Stimulated activated CD8-positive, alpha-beta memory T cell treated with anti-CD3 and anti-CD28 coated beads, Interleukin-4, amount 100 ng/mL, for 24 hours (primary cell): Measurements from ENCODE around the gene NFS1.
A peak's percentile ranks its signal among the peaks of the same experiment; 100 is the strongest.

Experiments
- DNase-seq: peaks from one replicate; pipeline ENCODE4 v3.0.0-alpha.2; 2020; ENCODE audit warnings: low read depth

NFS1 gene

GRCh38 chr20:35638751-35639150 lies 60.4 kb downstream of the NFS1 start:
- no peak for DNase-seq

- no peak for DNase-seq
Observed at GRCh38 chr20:35637276-35637675, 61.9 kb downstream of the NFS1 start.

DNA sequence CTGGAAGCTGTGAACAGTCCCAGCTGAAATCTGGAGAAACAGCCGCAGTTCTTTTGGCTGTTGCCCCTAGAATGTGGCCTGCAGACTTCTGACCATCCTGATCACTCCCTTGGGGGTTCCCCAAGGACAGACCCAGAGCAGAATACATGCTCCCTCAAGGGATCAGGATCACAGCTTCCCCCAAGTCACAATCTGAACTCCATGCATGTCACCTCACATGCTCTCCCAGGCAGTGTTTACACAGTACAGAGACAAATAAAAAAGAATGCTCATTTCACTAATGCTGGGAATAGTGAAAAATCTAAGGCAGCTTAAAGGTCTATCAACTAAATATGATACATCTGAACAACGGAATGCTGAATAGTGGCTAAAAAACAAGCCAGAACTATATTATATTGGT lies 63.1 kb downstream of the NFS1 start:
- no peak for DNase-seq

DNA sequence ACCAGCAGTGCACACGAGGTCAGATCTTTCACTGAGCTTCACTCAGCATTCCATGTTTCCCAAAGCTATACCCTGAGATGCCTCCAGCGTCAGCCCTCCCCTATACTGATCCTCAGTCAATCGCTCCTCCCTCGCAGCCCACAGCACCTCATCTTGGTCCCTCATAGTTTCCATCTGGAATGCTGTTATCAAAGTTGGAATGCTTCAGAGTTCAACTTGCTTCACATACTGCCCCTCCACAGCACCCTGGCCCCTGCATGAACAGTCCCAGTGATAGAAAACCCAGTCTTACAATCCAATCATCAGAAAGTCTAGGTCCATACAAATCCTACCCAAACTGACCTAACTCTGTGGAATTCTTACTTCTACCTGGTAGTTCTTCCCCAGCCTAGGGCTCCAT lies 63.5 kb downstream of the NFS1 start:
- no peak for DNase-seq

- no peak for DNase-seq
Observed at GRCh38 chr20:35632539-35633115, 66.5 kb downstream of the NFS1 start.

DNA sequence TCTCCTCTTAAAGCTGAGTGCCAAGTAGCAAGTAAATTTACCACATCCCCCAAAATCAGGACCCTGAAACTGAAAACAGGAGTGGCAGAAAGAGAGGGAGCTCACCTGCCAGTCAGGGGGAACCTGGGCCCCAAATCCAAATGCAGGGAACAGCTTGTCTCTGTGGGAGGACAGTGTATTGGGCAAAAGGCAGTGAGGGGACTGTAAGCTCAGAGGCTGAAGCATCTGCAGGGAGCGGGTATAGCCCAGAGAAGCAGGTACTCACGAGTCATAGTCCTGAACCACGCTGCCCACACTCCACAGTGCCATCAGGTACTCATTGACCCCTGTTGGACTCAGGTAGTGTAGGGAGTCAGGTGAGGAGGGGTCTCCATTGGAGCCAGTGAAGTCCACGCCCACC lies 68.5 kb downstream of the NFS1 start:
- no peak for DNase-seq

- no peak for DNase-seq
Observed at GRCh38 chr20:35629427-35630145, 69.6 kb downstream of the NFS1 start.

DNA sequence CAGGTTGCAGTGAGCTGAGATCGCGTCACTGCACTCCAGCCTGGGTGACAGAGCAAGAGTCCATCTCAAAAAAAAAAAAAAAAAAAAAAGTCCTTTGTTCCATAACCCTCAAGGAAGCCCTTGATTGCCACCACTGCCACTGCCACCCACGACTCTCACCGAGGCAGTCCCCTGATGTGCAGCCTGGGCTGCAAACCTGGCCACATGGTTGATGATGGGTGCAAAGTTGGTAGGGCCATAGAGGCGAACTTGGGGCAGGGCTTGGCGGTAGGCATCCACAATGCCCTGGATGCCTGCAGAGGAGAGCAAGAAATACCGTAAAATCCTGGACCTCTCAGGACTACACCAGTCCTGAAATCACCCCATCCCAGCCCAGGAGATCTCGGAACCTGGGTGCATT lies 72.0 kb downstream of the NFS1 start:
- DNase-seq = no peak

GRCh38 chr20:35626386-35627001 lies 72.7 kb downstream of the NFS1 start:
- DNase-seq = no peak

- no peak for DNase-seq
Observed at GRCh38 chr20:35625584-35626385, 73.4 kb downstream of the NFS1 start.

DNA sequence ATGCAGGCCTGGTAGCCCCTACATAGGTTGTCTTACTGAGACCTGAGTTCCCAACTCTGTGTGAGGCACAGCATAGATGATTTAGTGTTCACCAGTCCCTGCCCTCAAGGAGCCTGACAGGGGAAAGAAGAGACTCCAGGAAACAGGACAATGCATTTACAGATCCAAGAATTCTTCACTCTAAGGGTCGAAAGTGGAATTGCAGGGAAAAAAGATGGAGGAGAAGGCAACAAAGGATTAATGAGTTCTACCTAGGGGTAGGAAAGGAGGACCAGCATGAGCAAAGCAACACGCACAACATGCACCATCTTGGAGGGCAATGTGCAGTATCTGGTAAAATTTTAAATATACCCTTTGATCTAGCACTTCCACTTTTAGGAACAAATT lies 77.6 kb downstream of the NFS1 start:
- DNase-seq = no peak

GRCh38 chr20:35620818-35621559 lies 78.2 kb downstream of the NFS1 start:
- DNase-seq = no peak

- peak; percentile 67 for DNase-seq
Observed at GRCh38 chr20:35619196-35620095, 79.7 kb downstream of the NFS1 start.

DNA sequence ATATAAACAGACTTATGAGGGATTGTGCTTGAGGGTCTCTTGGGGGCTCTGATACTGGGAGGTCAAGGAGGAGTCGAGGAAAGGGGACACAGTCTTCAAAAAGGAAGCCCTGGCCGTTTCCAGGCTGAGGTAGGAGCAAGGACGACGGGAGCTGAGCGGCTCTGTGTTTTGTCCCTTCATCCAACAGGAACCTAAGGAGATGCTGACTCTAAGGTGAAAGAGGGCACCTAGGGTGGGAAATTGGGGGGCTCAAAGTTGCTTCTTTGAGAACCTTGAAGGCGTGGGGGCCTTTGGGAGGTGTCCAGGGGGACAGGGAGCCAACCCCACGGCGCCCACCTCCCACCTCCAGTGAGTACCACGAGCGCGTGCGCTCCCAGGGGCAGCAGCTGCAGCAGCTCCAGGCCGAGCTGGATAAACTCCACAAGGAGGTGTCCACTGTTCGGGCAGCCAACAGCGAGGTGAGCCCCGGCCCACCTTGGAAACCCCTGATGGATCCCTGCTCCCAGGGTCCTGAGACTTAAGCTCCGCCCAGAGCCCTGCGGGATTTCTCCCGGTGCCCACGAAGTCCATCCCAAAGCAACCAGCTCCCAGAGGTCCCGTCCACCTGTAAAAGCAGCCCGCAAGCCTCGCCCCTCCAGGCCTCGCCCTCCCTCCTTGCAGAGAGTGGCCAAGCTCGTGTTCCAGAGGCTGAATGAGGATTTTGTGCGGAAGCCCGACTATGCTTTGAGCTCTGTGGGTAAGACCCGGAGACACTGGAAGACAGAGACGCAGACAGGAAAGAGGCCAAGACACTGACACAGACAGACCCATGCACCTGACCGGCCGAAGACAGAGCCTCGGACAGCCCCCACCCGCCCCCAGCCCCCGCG lies 80.7 kb downstream of the NFS1 start:
- DNase-seq = no peak
